HCT116 (cell line): ENCODE results near the gene FAM110A. TPM values are rescaled to one million over a fixed set of nuclear protein-coding genes. Genes with fewer than 3 reads are reported as not detected.

Experiments used
- ATAC-seq: fragments of 200-7000 bp; cut with Tn5 transposase; 2 replicates; pipeline ENCODE4 v1.9.1; 2020; ENCODE audit warnings: mild to moderate bottlenecking, moderate library complexity
- BruUV-seq: library from RNA; stranded (reverse); fragments of 400-500 nt; replicated peaks from 2 replicates; lab custom pipeline; 2021; lab: Mats Ljungman, UMichigan
- CTCF ChIA-PET: fragments of 300-600 bp; sonication (Branson Sonifier 250); formaldehyde crosslinking; loops from one replicate; lab custom pipeline; 2021; ENCODE audit warnings: antibody characterized with exemption; lab: Charles Lee
- POLR2A ChIA-PET: fragments of 300-600, 350-600 bp; sonication (Branson Sonifier 250); formaldehyde crosslinking; loops from one replicate; lab custom pipeline; 2021; ENCODE audit warnings: antibody characterized with exemption; lab: Charles Lee
- RAD21 ChIA-PET, 2 experiments: fragments of 300-600 bp; sonication (Branson Sonifier 250); formaldehyde crosslinking; loops; one replicate each; lab custom pipeline; 2023; ENCODE audit warnings: low total read pairs in 2 of 2; ENCODE audit not compliant: uncharacterized antibody in 2 of 2, unreplicated experiment in 2 of 2, low non-redundant PET in 1 of 2; lab: Charles Lee
- DNase-seq: peaks from one replicate; pipeline ENCODE4 v3.0.0-alpha.2; 2010; ENCODE audit warnings: low read depth, low spot score
- H2AFZ ChIP-seq: fragments of 200-600 bp; shearing (Covaris generic), sonication (generic); 2 replicates; pipeline ENCODE4 v1.6.1; 2017; ENCODE audit warnings: low read depth, mixed run types, mixed read lengths, antibody characterized with exemption, low read length; ENCODE audit not compliant: poor library complexity, severe bottlenecking
- H3K27ac ChIP-seq: 2 replicates; pipeline ENCODE4 v1.5.1; 2012; ENCODE audit warnings: low read depth, low read length
- H3K27me3 ChIP-seq: fragments of 200-600 bp; sonication (generic); 2 replicates; pipeline ENCODE4 v1.6.1; 2016; ENCODE audit warnings: mixed run types, low read length, mixed read lengths; ENCODE audit not compliant: insufficient read depth
- H3K36me3 ChIP-seq, 2 experiments: fragments of 200-500 bp in 1 of 2; fragments of 200-600 bp in 1 of 2; sonication (Bioruptor generic) in 1 of 2; sonication (generic) in 1 of 2; 2 replicates each; pipeline versions ENCODE4 v1.5.1 to v1.6.1; 2014 to 2016; ENCODE audit warnings: low read length in 2 of 2, inconsistent platforms in 1 of 2, mixed read lengths in 1 of 2, mixed run types in 1 of 2; ENCODE audit not compliant: insufficient read depth in 2 of 2, control insufficient read depth in 1 of 2
- H3K4me1 ChIP-seq, 2 experiments: fragments of 200-600 bp in 1 of 2; sonication (generic) in 1 of 2; 2 replicates each; pipeline versions ENCODE4 v1.5.1 to v1.6.1; 2012 to 2017; ENCODE audit warnings: low read length in 2 of 2, inconsistent platforms in 1 of 2, mild to moderate bottlenecking in 1 of 2, mixed read lengths in 1 of 2, mixed run types in 1 of 2, moderate library complexity in 1 of 2; ENCODE audit not compliant: insufficient read depth in 2 of 2, control insufficient read depth in 1 of 2
- H3K4me2 ChIP-seq: fragments of 200-600 bp; sonication (generic); 2 replicates; pipeline ENCODE4 v1.6.1; 2017; ENCODE audit warnings: mixed run types, low read length, mixed read lengths
- H3K4me3 ChIP-seq, 2 experiments: fragments of 200-600 bp in 1 of 2; sonication (generic) in 1 of 2; replicated peaks in 1 of 2; 2 replicates each; pipeline ENCODE4 v1.5.1; 2011 to 2016; ENCODE audit warnings: low read length in 2 of 2, control low read depth in 1 of 2, low read depth in 1 of 2, mild to moderate bottlenecking in 1 of 2, mixed read lengths in 1 of 2, mixed run types in 1 of 2
- H3K79me2 ChIP-seq: fragments of 200-600 bp; sonication (generic); 2 replicates; pipeline ENCODE4 v1.6.1; 2017; ENCODE audit warnings: mild to moderate bottlenecking, mixed run types, low read length, moderate library complexity, mixed read lengths; ENCODE audit not compliant: insufficient read depth
- H3K9ac ChIP-seq: fragments of 200-600 bp; sonication (generic); 2 replicates; pipeline ENCODE4 v1.6.1; 2016; ENCODE audit warnings: low read length, mixed read lengths
- H3K9me2 ChIP-seq: fragments of 200-600 bp; sonication (generic), shearing (Covaris generic); 2 replicates; pipeline ENCODE4 v1.6.1; 2017; ENCODE audit warnings: mixed run types, mild to moderate bottlenecking, moderate library complexity; ENCODE audit not compliant: insufficient read depth
- H3K9me3 ChIP-seq, 2 experiments: fragments of 200-500 bp in 1 of 2; fragments of 200-600 bp in 1 of 2; sonication (Bioruptor generic) in 1 of 2; sonication (generic) in 1 of 2; 2 replicates each; pipeline ENCODE4 v1.6.1; 2014 to 2017; ENCODE audit warnings: low read length in 2 of 2, mixed read lengths in 2 of 2, inconsistent platforms in 1 of 2, low read depth in 1 of 2, mild to moderate bottlenecking in 1 of 2, mixed run types in 1 of 2, moderate library complexity in 1 of 2; ENCODE audit not compliant: control insufficient read depth in 1 of 2, insufficient read depth in 1 of 2
- H4K20me1 ChIP-seq: fragments of 200-600 bp; sonication (generic), shearing (Covaris generic); 2 replicates; pipeline ENCODE4 v1.6.1; 2017; ENCODE audit warnings: mixed run types, mild to moderate bottlenecking, moderate library complexity; ENCODE audit not compliant: insufficient read depth
- CEBPB ChIP-seq: IDR thresholded peaks from 2 replicates; pipeline ENCODE4 v1.6.1; 2012; ENCODE audit warnings: low read depth
- EGR1 ChIP-seq: IDR thresholded peaks from 2 replicates; pipeline ENCODE4 v1.6.1; 2012; ENCODE audit warnings: low read depth
- EZH2 ChIP-seq: fragments of 200-600 bp; sonication (generic); IDR thresholded peaks from 2 replicates; pipeline ENCODE4 v1.6.1; 2017; ENCODE audit warnings: antibody characterized with exemption, mixed run types
- FOSL1 ChIP-seq: IDR thresholded peaks from 2 replicates; pipeline ENCODE4 v1.6.1; 2012; ENCODE audit warnings: low read depth
- REST ChIP-seq: IDR thresholded peaks from 2 replicates; pipeline ENCODE4 v1.6.1; 2012; ENCODE audit warnings: low read depth
- SP1 ChIP-seq: IDR thresholded peaks from 2 replicates; pipeline ENCODE4 v1.6.1; 2012; ENCODE audit warnings: low read depth
- SRF ChIP-seq: IDR thresholded peaks from 2 replicates; pipeline ENCODE4 v1.6.1; 2012; ENCODE audit warnings: low read depth
- ZBTB33 ChIP-seq: IDR thresholded peaks from 2 replicates; pipeline ENCODE4 v1.6.1; 2011; ENCODE audit warnings: mild to moderate bottlenecking, low read length, moderate library complexity; ENCODE audit not compliant: insufficient replicate concordance; ENCODE audit errors: extremely low read depth
- intact Hi-C: fragments of 100-400 bp; cut with micrococcal nuclease; formaldehyde crosslinking; loops from 2 replicates; pipeline ENCODE4 v1.10.0; 2022
- total RNA-seq: library from RNA; stranded (reverse); gene quantifications from one replicate; pipeline ENCODE4 v1.2.1, GENCODE V29; 2021; ENCODE audit not compliant: unreplicated experiment

Gene FAM110A
- total RNA-seq, 1 experiment from 2014 or later: 26.4 TPM

- Histone ChIP-seq H3K27me3 (no peaks in the 10 kb centered on the region), H3K4me1 (peaks cover 22 to 30% of the 10 kb centered on the region in 2 experiments), H3K9me3 (no peaks in the 10 kb centered on the region), H3K4me2 (no peak overlapping the region), H3K4me3 (no peak overlapping the region), H4K20me1 (no peaks in the 10 kb centered on the region), H3K9me2 (no peaks in the 10 kb centered on the region), H3K79me2 (peaks cover 42% of the 10 kb centered on the region), H2AFZ (no peak overlapping the region), H3K27ac (no peak overlapping the region), H3K9ac (no peak overlapping the region), H3K36me3 (peaks cover 8 to 10% of the 10 kb centered on the region in 2 experiments; a peak in 3 of 4 replicates)
- no peak for ATAC-seq
- no peak for DNase-seq
- TF ChIP-seq ZBTB33 (no peak), FOSL1 (no peak), EZH2 (no peak), SP1 (no peak), CEBPB (no peak), EGR1 (no peak), SRF (no peak), REST (no peak)
- intact Hi-C loops: no loop called here
- ChIA-PET RAD21 (no interaction called here), POLR2A (no interaction called here), CTCF (no interaction called here)
- no TSS peak for BruUV-seq
Measured at GRCh38 chr20:845941-846893, 12.7 kb downstream of the FAM110A start.
